TTC549 (cell line): ENCODE data around the gene C12orf75.
"Not testable (repeated sequence)": the region's sequence is repeated elsewhere in the genome, so short reads cannot be mapped to it uniquely, and the experiment has no call there.

ENCODE experiments used
- FAIRE-seq: peaks from 2 replicates; lab custom pipeline; 2012; peaks lifted over from hg19 to GRCh38; lab: Jason Lieb, UNC

C12orf75 gene

GRCh38 chr12:105330283-105330930, at the start of gene C12orf75:
C12orf75 (plus strand) TSS chr12:105330691; CDS start chr12:105330892, 201 bp downstream.
- no peak for FAIRE-seq

GRCh38 chr12:105280966-105281693, 49.4 kb upstream of the C12orf75 start:
- no peak for FAIRE-seq

GRCh38 chr12:105281694-105282049, 48.8 kb upstream of the C12orf75 start:
- no peak for FAIRE-seq

GRCh38 chr12:105285378-105285777, 45.1 kb upstream of the C12orf75 start:
- FAIRE-seq: no peak

- no peak for FAIRE-seq
These were observed 43.1 kb upstream of the C12orf75 start for GRCh38 chr12:105287408-105287807.

- no peak for FAIRE-seq
These were observed 42.0 kb upstream of the C12orf75 start for GRCh38 chr12:105288311-105288996.

DNA sequence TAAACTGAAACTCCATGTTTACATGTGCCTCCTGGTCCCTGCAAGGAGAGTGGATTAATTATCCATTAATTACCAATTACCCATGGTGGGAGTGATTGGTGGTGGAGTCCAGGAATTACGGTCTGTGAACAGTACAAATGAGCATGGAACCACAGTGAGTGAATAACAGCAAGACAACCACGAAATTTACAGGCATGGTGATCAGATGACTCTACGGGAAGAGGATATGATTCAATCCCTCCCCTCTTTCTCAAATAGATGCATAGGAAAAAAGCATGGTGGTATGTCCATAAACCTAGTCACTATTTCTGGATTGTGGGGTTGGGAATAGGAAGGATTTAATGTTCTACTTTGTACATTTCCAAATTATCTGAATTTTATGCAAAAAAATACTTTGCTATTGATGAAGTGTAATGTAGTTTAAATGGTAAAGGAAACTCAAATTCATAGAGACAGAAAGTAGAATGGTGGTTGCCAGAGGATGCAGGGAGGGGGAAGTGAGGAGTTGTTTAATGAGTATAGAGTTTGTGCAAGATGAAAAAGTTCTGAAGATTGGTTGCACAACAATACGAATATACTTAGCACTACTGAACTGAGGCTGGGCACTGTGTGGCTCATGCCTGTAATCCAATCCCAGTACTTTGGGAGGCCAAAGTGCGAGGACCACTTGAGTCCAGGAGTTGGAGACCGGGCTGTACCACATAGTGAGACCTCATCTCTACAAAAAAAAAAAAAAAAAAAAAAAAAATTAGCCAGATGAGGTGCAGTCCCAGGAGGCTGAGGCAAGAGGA, 41.2 kb upstream of the C12orf75 start:
- no peak for FAIRE-seq

GRCh38 chr12:105291531-105291930, 39.0 kb upstream of the C12orf75 start:
- no peak for FAIRE-seq

GRCh38 chr12:105292705-105293104, 37.8 kb upstream of the C12orf75 start:
- no peak for FAIRE-seq

DNA sequence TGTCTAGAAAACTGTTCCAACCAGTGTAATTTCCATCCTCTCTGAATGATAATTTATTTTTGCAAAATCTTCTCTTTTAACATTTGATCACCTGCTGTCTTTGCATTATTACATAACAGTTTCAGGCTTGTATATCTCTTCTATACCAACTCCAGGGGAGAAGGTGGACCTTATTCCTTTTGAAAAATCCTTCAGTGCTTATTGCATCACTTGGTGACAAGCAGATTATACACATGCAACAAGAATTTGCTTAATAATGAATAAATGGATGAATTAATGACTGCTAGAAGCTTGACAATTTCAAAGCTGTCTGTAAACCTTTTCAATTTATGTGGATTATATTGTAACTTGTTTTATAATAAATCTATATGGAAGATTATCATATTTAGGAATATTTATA, 37.3 kb upstream of the C12orf75 start:
- no peak for FAIRE-seq

GRCh38 chr12:105294161-105294560, 36.3 kb upstream of the C12orf75 start:
- FAIRE-seq: no peak

DNA sequence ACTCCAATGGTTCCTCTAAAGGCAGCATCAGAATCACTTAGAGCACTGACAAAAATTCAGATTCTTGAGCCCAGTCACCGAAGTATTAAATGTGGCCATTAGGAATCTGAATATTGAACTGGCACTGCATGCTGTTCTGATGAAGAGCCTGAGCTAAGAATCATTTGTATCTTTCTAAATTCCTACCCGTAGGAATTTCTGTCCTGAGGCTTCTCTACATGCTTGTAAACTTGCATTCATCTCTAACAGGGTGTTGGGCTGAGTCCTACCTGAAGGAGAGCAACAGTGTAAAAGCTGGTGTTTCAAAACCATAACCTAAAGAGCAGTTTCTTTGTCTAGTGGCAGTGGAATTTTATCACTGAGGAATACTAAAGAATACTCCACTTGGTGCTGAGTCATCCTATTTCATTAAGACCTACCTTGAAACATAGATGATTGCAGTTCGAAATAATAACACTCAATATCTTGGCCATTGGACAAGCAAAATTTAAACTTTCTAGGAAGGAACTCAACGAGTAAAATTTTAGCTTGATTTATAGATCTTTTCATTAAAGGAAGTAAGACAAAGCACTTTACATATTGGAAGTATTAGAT, 35.5 kb upstream of the C12orf75 start:
- no peak for FAIRE-seq

- no peak for FAIRE-seq
These were observed 34.1 kb upstream of the C12orf75 start for GRCh38 chr12:105296116-105297089.

- FAIRE-seq: no peak
These were observed 29.6 kb upstream of the C12orf75 start for GRCh38 chr12:105300883-105301282.

DNA sequence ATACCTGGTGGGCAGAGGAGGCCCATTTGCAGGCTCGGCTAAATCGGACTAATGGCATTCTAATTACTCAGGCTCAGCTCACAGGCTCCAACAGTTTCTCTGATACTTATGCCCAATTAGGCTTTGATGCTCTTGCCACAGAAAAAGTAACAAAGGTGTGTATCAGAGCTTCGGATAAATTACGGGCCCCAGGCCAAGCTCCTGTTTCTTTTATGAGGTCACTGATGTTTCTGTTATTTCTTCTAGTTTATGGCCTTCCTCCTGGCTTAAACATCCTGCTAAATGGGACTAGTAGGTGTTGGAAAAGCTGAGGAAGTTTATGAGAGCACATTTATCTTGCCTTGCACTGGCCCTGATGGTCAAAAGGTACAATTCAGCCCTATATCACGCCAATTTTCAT, 28.8 kb upstream of the C12orf75 start:
- no peak for FAIRE-seq

- FAIRE-seq: not testable (repeated sequence)
These were observed 27.5 kb upstream of the C12orf75 start for GRCh38 chr12:105302986-105303385.

- not testable (repeated sequence) for FAIRE-seq
These were observed 25.9 kb upstream of the C12orf75 start for GRCh38 chr12:105304626-105305025.

DNA sequence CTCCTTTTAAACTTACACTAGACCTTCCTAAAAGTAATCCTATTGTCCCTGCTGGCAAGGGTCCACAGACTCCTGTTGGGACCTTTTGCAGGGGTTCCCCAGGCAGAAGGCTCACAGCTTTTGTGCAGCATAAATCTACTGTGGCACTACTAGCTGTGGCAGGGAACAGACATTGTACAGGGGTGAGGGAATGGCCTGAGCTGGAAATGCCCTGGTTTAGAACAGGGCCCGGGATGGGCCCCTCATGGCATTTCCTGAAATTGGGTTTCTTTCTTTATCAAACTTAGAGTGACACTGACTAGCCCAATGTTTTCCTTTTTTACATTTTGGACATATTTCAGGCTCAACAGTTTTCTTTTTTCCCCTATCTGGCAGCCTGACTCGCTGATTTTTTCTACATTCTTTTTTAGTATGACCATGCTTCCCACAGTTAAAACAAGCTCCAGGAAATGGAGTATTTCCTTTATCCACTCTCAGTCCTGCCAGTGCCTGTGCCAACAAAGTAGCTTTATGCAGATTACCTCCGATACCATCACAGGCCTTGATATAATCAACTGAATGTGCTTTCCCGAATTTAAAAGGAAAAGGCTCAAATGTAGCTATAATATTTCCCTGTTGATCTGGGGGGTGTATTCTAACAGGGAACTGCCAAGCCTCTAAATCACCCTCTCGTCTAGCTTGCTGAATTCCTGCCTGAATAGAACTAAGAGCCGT, 22.7 kb upstream of the C12orf75 start:
- not testable (repeated sequence) for FAIRE-seq

DNA sequence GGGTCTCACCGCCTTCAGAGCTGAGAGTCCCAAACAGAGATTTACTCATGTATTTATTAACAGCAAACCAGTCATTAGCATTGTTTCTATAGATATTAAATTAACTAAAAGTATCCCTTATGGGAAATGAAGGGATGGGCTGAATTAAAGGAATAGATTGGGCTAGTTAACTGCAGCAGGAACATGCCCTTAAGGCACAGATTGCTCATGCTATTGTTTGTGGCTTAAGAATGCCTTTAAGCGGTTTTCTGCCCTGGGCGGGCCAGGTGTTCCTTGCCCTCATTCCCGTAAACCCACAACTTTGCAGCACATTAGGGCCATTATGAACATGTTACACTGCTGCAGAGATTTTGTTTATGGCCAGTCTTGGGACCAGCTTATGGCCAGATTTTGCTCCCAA, 21.7 kb upstream of the C12orf75 start:
- FAIRE-seq: not testable (repeated sequence)

DNA sequence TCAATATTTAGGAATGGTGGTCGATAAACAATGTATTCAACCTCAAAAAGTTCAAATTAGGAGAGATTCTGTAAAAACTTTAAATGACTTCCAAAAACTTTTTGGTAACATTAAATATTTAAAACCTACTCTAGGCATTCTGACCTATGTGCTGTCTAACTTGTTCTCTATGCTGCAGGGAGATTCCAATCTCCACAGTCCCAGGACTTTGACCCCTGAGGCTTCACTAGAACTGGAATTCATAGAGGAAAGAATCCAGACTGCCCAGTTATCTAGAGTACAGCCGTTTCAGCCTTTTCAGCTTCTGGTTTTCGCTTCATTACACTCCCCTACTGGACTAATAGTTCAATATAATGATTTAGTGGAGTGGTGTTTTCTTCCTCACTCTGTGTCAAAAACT, 21.1 kb upstream of the C12orf75 start:
- not testable (repeated sequence) for FAIRE-seq
